Spinal cord (tissue), 10 donors: ENCODE results near the gene PGAM1. TPM values are rescaled to one million over a fixed set of nuclear protein-coding genes. Genes with fewer than 3 reads are reported as not detected.
A peak's percentile ranks its signal among the peaks of the same experiment; 100 is the strongest.
"Not testable (repeated sequence)": the region's sequence is repeated elsewhere in the genome, so short reads cannot be mapped to it uniquely, and the experiment has no call there.

Experiments used
- DNase-seq, 6 donors: peaks; one replicate each; pipeline versions ENCODE4 v3.0.0 to v3.0.0-alpha.2; 2013 to 2015; ENCODE audit warnings: low spot score in 6 of 6, low read depth in 4 of 6
- H3K27ac ChIP-seq: one replicate; pipeline ENCODE4 v1.5.1; 2013; ENCODE audit warnings: low read depth, low read length, control low read depth
- H3K27me3 ChIP-seq: one replicate; pipeline ENCODE4 v1.6.1; 2013; ENCODE audit warnings: low read length; ENCODE audit not compliant: control insufficient read depth, insufficient read depth
- H3K36me3 ChIP-seq: one replicate; pipeline ENCODE4 v1.6.1; 2013; ENCODE audit warnings: low read length; ENCODE audit not compliant: control insufficient read depth, insufficient read depth
- H3K4me1 ChIP-seq: one replicate; pipeline ENCODE4 v1.6.1; 2013; ENCODE audit warnings: low read length; ENCODE audit not compliant: control insufficient read depth, insufficient read depth
- H3K4me3 ChIP-seq: one replicate; pipeline ENCODE4 v1.5.1; 2013; ENCODE audit warnings: low read depth, low read length, control low read depth
- H3K9me3 ChIP-seq: one replicate; pipeline ENCODE4 v1.6.1; 2013; ENCODE audit warnings: low read length; ENCODE audit not compliant: control insufficient read depth, insufficient read depth
- WGBS: methylation state at CpG from one replicate; pipeline ENCODE4 v1.1.5; 2013; ENCODE audit warnings: missing lambda C conversion rate; ENCODE audit not compliant: insufficient coverage; 5-methylcytosine and 5-hydroxymethylcytosine counted together
- polyA plus RNA-seq, 2 donors: library from polyadenylated mRNA; unstranded; fragments of 120-200 nt; gene quantifications; one replicate each; pipeline ENCODE4 v1.2.1, GENCODE V29; 2013; ENCODE audit not compliant: insufficient read length in 2 of 2
- total RNA-seq, 2 donors: library from RNA; depleted of rRNA in 1 of 2; stranded (reverse); fragments of 120-200 nt in 1 of 2; fragments of >200 nt in 1 of 2; gene quantifications; one replicate each; pipeline versions ENCODE4 v1.2.3 to v1.2.4, GENCODE V29; 2013 to 2014
- donor health status: healthy.

PGAM1 gene
- total and polyA plus RNA-seq, 4 donors, result 217 to 404 (median 341) TPM

DNA sequence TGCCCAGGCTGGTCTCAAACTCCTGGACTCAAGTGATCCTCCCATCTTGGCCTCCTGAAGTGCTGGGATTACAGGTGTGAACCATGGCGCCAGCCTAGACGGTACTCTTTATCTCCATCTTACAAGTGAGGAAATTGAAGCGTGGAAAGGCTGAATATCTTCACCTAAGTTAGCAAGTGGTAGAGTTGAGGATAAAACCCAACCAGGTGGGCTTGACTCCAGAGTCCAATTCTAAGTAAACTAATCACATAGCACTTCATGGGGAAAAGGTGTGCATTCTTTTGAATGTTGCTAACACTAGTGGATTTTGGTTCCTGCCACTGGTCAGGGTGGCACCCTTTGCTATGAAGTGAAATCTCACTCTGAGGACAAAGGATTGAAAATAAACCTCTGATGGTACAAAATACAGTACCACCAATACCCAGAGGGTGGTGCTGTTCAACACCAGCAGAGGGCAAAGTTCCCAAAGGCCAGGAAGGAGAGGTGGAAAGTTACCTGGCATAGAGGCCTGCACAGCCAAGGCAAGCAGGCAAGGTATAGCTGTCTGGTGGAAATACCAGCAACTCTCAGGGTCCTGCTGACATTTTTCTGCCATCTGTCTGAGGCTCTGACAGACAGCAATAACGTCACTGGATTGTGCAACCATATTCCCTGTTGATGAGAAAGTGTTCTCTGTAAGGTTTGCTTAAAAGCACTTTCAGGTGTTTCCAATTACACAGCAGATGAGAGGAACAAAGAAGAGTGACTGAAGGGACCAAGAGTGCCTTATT, 37.6 kb downstream of the PGAM1 start:
- DNase-seq, result peak in 5 of 6 donors; percentile 15 to 81 (median 45)
- Histone ChIP-seq H3K36me3 (peaks cover 83% of the 10 kb centered on the region), H3K4me1 (no peaks in the 10 kb centered on the region), H3K4me3 (no peak overlapping the region), H3K27ac (no peak overlapping the region), H3K9me3 (no peaks in the 10 kb centered on the region), H3K27me3 (no peaks in the 10 kb centered on the region)
- WGBS, result 60% methylated on average over 2 of the region's 4 CpGs

DNA sequence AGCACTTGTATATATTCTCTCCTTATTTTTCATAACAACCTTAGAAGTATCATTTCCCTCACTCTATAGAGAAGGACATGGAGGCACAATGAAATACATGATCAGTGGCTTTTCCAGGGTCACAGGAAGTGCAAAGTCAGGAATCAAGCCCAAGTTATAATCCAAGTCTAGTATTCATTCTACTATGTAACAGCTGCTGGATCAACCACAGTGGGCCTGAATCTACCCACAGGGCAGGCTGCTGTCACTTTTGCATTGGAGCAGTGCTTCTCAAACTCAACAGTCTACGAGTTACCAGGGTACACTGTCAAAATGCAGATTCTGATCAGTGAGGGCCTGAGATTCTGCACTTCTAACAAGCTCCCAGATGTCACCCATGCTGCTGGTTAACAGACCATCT, 38.2 kb downstream of the PGAM1 start:
- no peaks in the 10 kb centered on the region for H3K27me3 ChIP-seq
- peaks cover 82% of the 10 kb centered on the region for H3K36me3 ChIP-seq
- no peak overlapping the region for H3K4me3 ChIP-seq
- no peaks in the 10 kb centered on the region for H3K9me3 ChIP-seq
- no peak for DNase-seq
- H3K27ac ChIP-seq, result no peak overlapping the region
- 67% methylated on average over 1 of the region's 1 CpG for WGBS
- H3K4me1 ChIP-seq, result no peaks in the 10 kb centered on the region

GRCh38 chr10:97465982-97466381, 40.0 kb downstream of the PGAM1 start:
- Histone ChIP-seq H3K4me3 (no peak overlapping the region), H3K36me3 (peaks cover 78% of the 10 kb centered on the region), H3K27me3 (no peaks in the 10 kb centered on the region), H3K4me1 (no peaks in the 10 kb centered on the region), H3K9me3 (no peaks in the 10 kb centered on the region), H3K27ac (no peak overlapping the region)
- no peak for DNase-seq
- 89% methylated on average over 7 of the region's 7 CpGs for WGBS

DNA sequence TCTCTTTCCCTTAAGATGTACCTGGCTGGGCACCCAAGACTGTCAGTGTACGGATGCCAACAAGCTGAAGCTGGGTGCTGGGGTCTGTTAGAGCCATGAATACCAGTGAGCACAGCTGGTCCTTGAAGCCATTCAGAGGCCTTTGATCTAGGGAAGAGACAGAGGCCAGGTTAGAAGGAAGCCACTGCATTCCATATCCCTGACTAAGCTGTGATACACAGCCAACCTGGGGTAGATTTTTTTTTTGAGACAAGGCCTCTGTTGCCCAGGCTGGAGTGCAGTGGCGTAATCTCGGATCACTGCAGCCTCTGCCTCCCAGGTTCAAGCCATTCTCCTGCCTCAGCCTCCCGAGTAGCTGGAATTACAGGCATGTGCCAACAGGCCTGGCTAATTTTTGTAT, 40.8 kb downstream of the PGAM1 start:
- H3K27me3 ChIP-seq, result no peaks in the 10 kb centered on the region
- no peak overlapping the region for H3K27ac ChIP-seq
- no peaks in the 10 kb centered on the region for H3K9me3 ChIP-seq
- no peaks in the 10 kb centered on the region for H3K4me1 ChIP-seq
- H3K4me3 ChIP-seq, result no peak overlapping the region
- WGBS, result 100% methylated on average over 3 of the region's 4 CpGs
- H3K36me3 ChIP-seq, result peaks cover 82% of the 10 kb centered on the region
- DNase-seq, result no peak

DNA sequence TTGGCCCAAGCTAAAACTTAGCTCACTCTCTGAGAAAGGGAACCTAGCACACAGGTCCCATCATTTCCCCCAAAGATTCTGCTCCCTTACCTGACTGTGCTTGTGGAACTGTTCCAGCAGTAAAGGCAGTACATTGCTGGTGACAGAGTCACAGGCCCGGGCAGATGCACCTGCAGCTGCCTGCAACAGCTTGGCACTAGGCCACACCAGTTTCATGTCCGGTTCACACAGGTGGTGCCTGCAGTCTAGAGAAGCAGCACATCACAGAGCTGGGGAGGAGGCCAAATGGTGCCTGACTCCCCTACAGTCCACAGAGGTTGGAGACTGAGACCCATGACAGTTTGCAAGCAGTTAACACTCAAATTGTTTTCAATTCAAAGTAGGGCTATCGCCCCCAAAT, 42.2 kb downstream of the PGAM1 start:
- DNase-seq, result no peak
- 90% methylated on average over 2 of the region's 3 CpGs for WGBS
- H3K4me3 ChIP-seq, result no peak overlapping the region
- no peaks in the 10 kb centered on the region for H3K9me3 ChIP-seq
- H3K27ac ChIP-seq, result no peak overlapping the region
- H3K27me3 ChIP-seq, result no peaks in the 10 kb centered on the region
- peaks cover 84% of the 10 kb centered on the region for H3K36me3 ChIP-seq
- H3K4me1 ChIP-seq, result no peaks in the 10 kb centered on the region

DNA sequence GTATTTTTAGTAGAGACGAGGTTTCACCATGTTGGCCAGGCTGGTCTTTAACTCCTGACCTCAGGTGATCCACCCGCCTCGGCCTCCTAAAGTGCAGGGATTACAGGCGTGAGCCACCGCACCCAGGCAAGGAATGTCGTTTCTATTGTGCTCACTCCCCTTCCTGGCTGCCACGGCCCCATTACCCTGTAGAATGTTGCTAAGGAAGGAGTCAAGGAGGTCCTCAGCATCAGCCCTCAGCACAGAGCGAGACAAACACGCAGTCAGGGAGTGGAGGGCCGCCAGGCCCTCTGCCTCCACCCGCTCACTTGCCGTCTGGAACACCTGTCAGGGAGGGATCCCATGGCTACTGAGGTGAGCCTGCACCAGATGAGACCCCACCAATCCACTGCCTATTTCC, 42.8 kb downstream of the PGAM1 start:
- 94% methylated on average over 9 of the region's 12 CpGs for WGBS
- H3K9me3 ChIP-seq, H3K27ac ChIP-seq, H3K27me3 ChIP-seq, H3K4me1 ChIP-seq, H3K4me3 ChIP-seq, DNase-seq: not testable (repeated sequence)
- H3K36me3 ChIP-seq, result peaks cover 82% of the 10 kb centered on the region

DNA sequence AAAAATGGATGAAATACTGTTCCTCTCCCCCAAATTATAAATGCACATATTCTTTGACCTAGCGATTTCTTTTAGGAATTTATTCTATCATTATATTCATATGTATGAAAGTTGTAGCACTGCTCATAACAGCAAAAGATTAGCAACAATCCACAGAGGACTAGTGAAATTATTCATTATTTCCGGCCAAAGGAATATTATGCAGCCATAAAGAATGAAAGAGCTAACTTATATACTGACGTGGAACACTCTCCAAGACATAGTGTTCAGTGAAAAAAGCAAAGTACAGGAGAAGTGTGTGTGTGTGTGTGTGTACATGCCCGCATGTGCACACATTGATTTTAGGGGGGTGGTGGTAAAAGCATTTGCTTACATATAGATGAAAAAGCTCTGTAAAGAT, 48.9 kb downstream of the PGAM1 start:
- no peaks in the 10 kb centered on the region for H3K9me3 ChIP-seq

GRCh38 chr10:97475936-97476594, 50.1 kb downstream of the PGAM1 start:
- Histone ChIP-seq H3K36me3 (peaks cover 47% of the 10 kb centered on the region), H3K9me3 (no peaks in the 10 kb centered on the region), H3K27ac (no peak overlapping the region)

More for the DNA sequence above, 48.9 kb downstream of the PGAM1 start:
- WGBS, result no CpG with 5 or more reads among the region's 4 CpGs
- DNase-seq, result no peak
- Histone ChIP-seq H3K27ac (no peak overlapping the region), H3K27me3 (no peaks in the 10 kb centered on the region), H3K4me1 (no peaks in the 10 kb centered on the region), H3K4me3 (no peak overlapping the region), H3K36me3 (peaks cover 52% of the 10 kb centered on the region)

GRCh38 chr10:97479410-97479809, 53.4 kb downstream of the PGAM1 start:
- H3K27me3 ChIP-seq, H3K4me1 ChIP-seq, DNase-seq, H3K9me3 ChIP-seq, H3K4me3 ChIP-seq, H3K27ac ChIP-seq: not testable (repeated sequence)
- WGBS, result 100% methylated on average over 1 of the region's 4 CpGs
- peaks cover 31% of the 10 kb centered on the region for H3K36me3 ChIP-seq

More at GRCh38 chr10:97475936-97476594, 50.1 kb downstream of the PGAM1 start:
- H3K27me3 ChIP-seq, result no peaks in the 10 kb centered on the region
- H3K4me1 ChIP-seq, result no peaks in the 10 kb centered on the region
- WGBS, result no CpG with 5 or more reads among the region's 2 CpGs
- no peak for DNase-seq
- H3K4me3 ChIP-seq, result no peak overlapping the region

DNA sequence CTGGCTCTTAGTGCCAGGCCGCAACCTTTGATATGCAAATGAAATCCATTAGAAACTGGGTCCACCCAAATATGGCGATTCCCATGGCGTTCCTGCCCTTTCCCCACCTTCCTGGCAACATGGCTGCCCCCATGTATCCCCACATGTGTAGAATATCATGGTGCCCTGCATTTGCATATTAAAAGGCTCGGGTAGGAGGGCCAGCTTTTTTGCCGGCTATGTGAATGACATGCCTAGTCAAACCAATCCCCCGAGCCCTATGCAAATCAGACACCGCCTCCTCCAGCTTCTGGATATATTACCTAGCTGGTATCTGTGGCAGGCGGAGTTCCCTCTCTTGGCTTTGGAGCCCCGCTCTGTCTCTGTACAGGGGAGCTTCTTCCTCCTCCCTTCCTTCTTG, 53.9 kb downstream of the PGAM1 start:
- Histone ChIP-seq H3K36me3 (peaks cover 30% of the 10 kb centered on the region), H3K9me3 (no peaks in the 10 kb centered on the region), H3K27ac (no peak overlapping the region), H3K27me3 (no peaks in the 10 kb centered on the region), H3K4me1 (no peaks in the 10 kb centered on the region), H3K4me3 (no peak overlapping the region)
- DNase-seq, result peak in 2 of 6 donors; percentile 37 to 43
- WGBS, result 55% methylated on average over 6 of the region's 9 CpGs
